ENCODE data around the gene CTDSPL.

CTDSPL gene

DNA sequence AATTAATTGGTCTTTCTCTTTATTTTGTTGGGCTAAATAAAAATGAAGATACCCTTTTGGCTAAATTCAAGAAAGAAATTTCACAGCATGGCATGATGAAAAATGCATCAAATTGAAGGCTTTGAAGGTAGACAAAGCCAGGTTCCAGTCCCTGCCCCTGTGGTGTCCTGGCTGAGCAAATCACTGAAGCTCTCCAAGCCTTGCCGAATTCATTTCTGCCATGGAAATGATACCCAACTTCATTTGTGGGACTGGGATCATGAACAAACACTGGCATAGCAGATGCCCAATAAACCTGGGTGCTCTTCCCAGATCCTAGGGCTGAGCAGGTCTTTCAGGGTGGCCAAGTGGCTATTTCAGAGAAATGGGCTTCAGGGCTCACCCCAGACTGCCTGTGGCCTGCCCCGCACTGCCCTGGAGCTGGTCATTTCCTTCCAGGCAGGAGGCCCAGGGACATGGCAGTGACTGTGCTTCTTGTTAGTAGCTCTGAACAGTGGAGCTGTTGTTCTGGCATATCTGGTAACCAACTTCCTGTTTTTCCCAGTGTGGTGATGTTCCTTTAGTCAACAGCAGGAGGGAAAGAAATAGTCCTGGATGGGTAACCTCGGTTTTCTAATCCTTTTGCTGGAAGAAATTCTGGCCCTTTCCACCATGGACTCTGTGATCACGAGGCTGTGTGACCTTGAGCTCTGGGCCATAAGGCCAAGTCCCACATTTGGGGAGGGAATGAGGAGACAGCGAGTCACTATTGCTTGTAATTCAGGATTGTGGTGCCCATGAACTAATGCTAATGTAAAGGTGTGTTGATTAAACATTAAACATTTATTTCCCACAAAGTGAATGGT, 47.6 kb downstream of the CTDSPL start:
- Histone ChIP-seq H3K36me3 (ENCODE audit: control insufficient read depth, insufficient read depth, low read length) (no peaks in the 10 kb centered on the region), H3K4me1 (ENCODE audit: control insufficient read depth, insufficient read depth, low read length) (peaks cover 26% of the 10 kb centered on the region), H3K27me3 (ENCODE audit: control insufficient read depth, insufficient read depth, low read length) (no peaks in the 10 kb centered on the region), H3K9me3 (ENCODE audit: control insufficient read depth, low read length) (no peaks in the 10 kb centered on the region), H3K4me3 (ENCODE audit: low read length) (no peak overlapping the region), H3K9ac (ENCODE audit: low read length) (no peak overlapping the region)

DNA sequence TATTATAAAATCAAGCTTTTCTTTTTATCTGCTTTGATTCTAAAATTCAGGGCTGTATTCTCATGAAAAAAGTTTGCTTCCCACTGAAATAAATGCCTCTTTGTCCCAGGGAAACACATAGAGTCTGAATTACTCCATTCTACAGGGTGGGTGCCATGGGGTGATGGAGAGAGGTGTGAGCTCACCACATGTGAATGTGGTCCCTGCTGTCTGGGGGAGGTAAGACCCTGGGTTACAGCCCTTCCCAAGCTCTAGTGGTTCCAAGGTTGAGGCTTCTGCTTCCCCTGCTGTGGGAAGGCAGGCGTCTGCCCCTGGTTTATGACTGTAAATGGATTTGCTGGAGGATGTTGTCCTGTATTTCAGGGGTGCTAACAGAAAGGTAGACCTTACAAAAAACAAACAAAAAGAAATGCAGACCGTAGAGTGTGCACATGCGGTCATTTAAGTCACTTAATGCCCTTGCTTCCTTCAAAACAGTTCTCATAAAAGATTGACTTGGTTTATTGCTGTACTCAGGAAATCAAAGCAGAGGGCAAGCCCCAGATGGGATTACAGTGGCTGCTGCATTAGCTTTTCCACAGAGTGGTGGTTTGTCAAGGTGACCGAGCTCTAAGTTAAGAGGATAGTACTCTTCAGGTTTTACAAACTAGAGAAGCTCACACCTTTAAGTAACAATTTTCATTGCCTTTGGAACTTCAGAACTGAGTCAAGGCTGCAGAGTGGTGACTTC, 49.2 kb downstream of the CTDSPL start:
- H3K27me3 ChIP-seq (ENCODE audit: control insufficient read depth, insufficient read depth, low read length), result no peaks in the 10 kb centered on the region
- no peaks in the 10 kb centered on the region for H3K36me3 ChIP-seq (ENCODE audit: control insufficient read depth, insufficient read depth, low read length)
- no peak overlapping the region for H3K9ac ChIP-seq (ENCODE audit: low read length)
- H3K4me1 ChIP-seq (ENCODE audit: control insufficient read depth, insufficient read depth, low read length), result peaks cover 11% of the 10 kb centered on the region
- no peak overlapping the region for H3K4me3 ChIP-seq (ENCODE audit: low read length)
- no peaks in the 10 kb centered on the region for H3K9me3 ChIP-seq (ENCODE audit: control insufficient read depth, low read length)

DNA sequence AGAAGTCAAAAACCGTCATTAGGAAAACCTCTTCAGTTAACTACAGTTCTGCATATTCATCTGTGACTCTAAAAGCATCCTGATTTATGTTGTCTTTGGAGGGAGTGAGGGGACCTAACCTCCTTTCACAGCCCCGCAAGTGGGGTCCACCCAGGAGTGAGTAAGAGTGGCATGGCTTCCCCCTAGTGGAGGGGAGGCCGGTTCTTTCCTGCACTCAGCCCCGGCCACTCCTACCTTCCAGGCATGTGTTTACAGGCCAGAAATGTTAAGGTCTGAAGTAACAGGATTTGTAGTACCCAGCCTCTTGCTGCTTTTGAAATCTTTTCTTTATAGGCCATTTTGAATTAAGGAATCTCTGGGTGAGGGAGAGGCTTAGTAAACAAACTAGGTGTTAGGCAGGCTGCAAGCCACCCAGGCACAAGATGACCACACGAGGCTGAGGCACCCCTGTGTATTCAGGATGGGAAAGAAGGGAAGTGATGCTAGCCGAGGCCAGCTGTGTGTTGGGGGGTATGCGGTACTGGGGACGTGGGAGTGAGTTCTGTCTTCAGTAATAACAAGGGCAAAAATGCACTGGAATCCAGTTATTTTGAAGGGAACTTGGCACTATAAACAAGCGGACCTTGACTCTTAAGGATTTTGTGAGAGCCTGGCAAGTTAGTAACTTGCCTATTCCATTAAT, 50.5 kb downstream of the CTDSPL start:
- Histone ChIP-seq H3K36me3 (ENCODE audit: control insufficient read depth, insufficient read depth, low read length) (no peaks in the 10 kb centered on the region), H3K9ac (ENCODE audit: low read length) (no peak overlapping the region), H3K4me1 (ENCODE audit: control insufficient read depth, insufficient read depth, low read length) (no peaks in the 10 kb centered on the region), H3K9me3 (ENCODE audit: control insufficient read depth, low read length) (no peaks in the 10 kb centered on the region), H3K4me3 (ENCODE audit: low read length) (no peak overlapping the region), H3K27me3 (ENCODE audit: control insufficient read depth, insufficient read depth, low read length) (no peaks in the 10 kb centered on the region)

DNA sequence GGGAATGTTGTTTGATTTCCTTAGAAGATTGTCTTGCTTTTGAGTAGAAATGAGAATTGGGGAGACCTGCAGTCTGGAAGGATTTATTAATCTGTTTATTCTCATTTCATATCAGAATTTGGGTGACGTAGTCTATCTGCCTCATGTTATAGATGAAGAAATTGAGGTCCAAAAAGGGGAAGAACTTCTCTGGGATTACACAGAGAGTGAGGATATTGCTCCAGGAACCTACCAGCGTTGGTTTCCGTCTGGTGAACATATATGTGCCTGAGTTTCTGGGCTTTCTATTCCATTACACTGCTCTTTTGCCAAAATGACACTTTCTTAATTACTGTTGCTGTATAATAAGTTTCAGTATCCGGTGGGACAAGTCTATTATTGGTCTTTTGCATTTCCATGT, 51.8 kb downstream of the CTDSPL start:
- no peaks in the 10 kb centered on the region for H3K4me1 ChIP-seq (ENCODE audit: control insufficient read depth, insufficient read depth, low read length)
- no peak overlapping the region for H3K4me3 ChIP-seq (ENCODE audit: low read length)
- no peaks in the 10 kb centered on the region for H3K9me3 ChIP-seq (ENCODE audit: control insufficient read depth, low read length)
- no peak overlapping the region for H3K9ac ChIP-seq (ENCODE audit: low read length)
- H3K27me3 ChIP-seq (ENCODE audit: control insufficient read depth, insufficient read depth, low read length), result no peaks in the 10 kb centered on the region
- H3K36me3 ChIP-seq (ENCODE audit: control insufficient read depth, insufficient read depth, low read length), result no peaks in the 10 kb centered on the region

DNA sequence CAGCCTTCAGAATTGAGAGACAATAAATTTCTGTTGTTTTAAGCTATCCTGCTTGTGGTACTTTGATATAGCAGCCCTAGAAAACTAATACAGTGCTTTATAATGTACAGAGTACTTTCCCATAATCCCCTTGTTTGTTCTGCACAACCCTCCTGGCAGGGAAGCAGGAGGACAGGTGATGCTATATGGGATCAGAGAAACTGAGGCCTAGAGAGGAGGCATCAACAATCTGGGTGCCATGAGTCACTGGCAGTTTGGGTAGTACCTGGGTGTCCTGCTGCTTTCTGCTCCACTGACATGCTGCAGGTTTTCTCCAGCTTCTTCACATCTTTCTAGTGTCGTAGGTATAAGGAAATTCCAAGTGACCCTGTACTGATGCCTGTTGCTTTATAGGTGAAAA, 55.0 kb downstream of the CTDSPL start:
- no peaks in the 10 kb centered on the region for H3K9me3 ChIP-seq (ENCODE audit: control insufficient read depth, low read length)
- no peak overlapping the region for H3K4me3 ChIP-seq (ENCODE audit: low read length)
- no peak overlapping the region for H3K9ac ChIP-seq (ENCODE audit: low read length)
- H3K4me1 ChIP-seq (ENCODE audit: control insufficient read depth, insufficient read depth, low read length), result no peaks in the 10 kb centered on the region
- H3K36me3 ChIP-seq (ENCODE audit: control insufficient read depth, insufficient read depth, low read length), result no peaks in the 10 kb centered on the region
- no peaks in the 10 kb centered on the region for H3K27me3 ChIP-seq (ENCODE audit: control insufficient read depth, insufficient read depth, low read length)

DNA sequence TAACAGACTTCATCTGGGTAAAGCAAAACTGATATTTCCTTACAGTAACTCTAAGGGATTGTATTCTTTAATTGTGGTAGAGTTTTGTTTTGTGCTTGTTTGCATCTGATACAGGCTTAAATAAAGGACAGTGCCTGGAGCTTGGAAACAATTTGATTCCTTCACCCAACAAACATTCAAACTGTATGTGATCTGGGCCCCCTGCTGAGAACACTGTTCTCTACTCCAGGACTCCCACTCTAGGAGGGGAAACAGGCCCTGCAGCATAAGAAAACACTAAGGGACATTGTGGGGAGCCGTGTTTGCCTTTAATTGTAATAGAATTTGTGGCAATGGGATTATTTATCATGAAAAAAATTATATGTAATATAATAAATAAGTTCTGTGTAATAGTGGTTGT, 56.9 kb downstream of the CTDSPL start:
- no peak overlapping the region for H3K4me3 ChIP-seq (ENCODE audit: low read length)
- H3K9ac ChIP-seq (ENCODE audit: low read length), result no peak overlapping the region
- no peaks in the 10 kb centered on the region for H3K9me3 ChIP-seq (ENCODE audit: control insufficient read depth, low read length)
- no peaks in the 10 kb centered on the region for H3K27me3 ChIP-seq (ENCODE audit: control insufficient read depth, insufficient read depth, low read length)
- H3K4me1 ChIP-seq (ENCODE audit: control insufficient read depth, insufficient read depth, low read length), result peaks cover 12% of the 10 kb centered on the region
- no peaks in the 10 kb centered on the region for H3K36me3 ChIP-seq (ENCODE audit: control insufficient read depth, insufficient read depth, low read length)

DNA sequence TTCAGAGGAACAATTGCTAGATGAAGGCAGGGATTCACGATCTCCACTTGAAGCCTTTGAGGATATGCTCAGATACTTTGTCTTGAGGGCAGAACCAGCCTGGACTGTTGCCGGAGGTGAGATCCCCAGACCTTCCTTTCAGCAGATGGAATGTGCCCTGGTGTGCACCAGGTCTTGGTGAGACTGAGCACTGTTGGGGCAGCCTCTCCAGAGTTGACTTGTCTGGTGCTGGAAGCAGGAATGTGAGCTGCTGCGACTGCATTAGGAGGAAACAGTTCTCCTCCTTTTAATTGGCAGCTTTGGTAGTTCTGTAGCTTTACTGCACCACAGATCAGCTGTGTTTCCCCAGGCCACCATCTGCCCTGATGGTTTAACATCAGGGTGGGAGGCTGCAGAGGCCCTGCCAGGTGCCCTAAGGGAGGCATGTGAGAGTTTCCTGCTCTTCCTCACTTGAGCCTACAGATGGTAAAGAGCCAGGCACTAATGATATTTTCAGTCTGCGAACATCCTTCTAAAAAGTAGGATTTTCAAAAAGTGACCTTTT, 58.5 kb downstream of the CTDSPL start:
- Histone ChIP-seq H3K4me1 (ENCODE audit: control insufficient read depth, insufficient read depth, low read length) (peaks cover 28% of the 10 kb centered on the region), H3K4me3 (ENCODE audit: low read length) (no peak overlapping the region), H3K9ac (ENCODE audit: low read length) (no peak overlapping the region), H3K27me3 (ENCODE audit: control insufficient read depth, insufficient read depth, low read length) (no peaks in the 10 kb centered on the region), H3K9me3 (ENCODE audit: control insufficient read depth, low read length) (no peaks in the 10 kb centered on the region), H3K36me3 (ENCODE audit: control insufficient read depth, insufficient read depth, low read length) (no peaks in the 10 kb centered on the region)

DNA sequence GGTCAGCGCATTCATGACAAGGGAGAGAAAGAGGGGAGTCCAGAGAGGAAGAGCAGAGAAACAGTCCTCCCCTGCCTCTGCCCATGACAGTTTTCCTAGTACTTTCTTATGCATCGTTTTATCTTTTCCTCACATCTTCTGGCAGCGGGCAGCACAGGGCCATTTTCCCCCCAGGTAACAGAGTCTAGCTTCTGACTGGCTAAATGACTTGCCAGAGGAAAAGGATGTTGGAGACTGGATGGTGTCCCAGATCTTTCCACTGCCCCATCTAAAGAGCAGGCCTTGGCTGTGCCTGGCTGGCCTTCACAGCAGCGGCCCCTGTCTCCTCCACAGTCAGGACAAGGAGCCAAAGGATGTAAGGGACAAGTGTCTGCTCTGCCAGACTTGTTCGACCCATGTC, 59.3 kb downstream of the CTDSPL start:
- Histone ChIP-seq H3K4me3 (ENCODE audit: low read length) (no peak overlapping the region), H3K36me3 (ENCODE audit: control insufficient read depth, insufficient read depth, low read length) (no peaks in the 10 kb centered on the region), H3K9ac (ENCODE audit: low read length) (no peak overlapping the region), H3K4me1 (ENCODE audit: control insufficient read depth, insufficient read depth, low read length) (peaks cover 29% of the 10 kb centered on the region), H3K27me3 (ENCODE audit: control insufficient read depth, insufficient read depth, low read length) (no peaks in the 10 kb centered on the region), H3K9me3 (ENCODE audit: control insufficient read depth, low read length) (no peaks in the 10 kb centered on the region)

DNA sequence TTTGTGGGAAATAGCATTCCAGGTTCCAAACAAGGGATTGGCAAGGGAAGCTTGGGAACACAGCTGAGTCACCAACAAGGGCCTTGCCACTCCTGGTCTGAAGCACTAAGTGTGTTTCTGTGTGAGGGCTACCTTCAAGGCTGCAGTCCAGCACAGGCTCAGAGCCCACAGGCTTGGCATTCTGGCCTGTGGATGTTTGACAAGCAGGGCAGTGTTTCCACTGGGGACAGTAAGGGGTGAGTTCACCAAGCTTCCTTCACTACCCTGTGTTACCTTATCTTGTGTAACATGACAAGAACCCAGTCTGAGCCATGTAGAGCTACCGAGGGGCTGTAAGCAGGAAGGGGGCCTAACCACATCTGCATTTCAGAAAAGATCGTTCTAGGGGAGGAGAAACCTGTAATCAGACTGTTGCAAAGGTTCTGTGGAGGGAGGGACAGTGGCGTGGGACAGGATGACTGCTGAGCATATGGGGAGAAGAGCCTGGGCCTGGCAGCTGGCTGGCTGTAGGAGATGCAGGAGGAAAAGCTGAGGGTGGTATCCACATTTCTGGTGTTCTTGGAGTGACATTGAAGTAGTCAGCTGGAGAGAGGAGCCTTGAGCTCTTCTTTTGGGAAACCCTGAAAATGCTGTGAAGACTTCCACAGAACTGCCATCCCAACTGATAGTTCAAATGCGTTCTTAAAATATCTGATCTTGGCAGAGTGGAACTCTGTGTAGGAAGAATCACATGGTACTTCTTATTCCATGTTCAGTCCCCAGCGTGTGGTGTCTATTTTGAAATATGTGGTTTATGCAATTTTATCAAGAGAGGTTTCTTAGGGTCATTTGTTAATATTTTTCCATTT, 61.3 kb downstream of the CTDSPL start:
- H3K36me3 ChIP-seq (ENCODE audit: control insufficient read depth, insufficient read depth, low read length), result no peaks in the 10 kb centered on the region
- H3K4me3 ChIP-seq (ENCODE audit: low read length), result no peak overlapping the region
- H3K9me3 ChIP-seq (ENCODE audit: control insufficient read depth, low read length), result no peaks in the 10 kb centered on the region
- H3K9ac ChIP-seq (ENCODE audit: low read length), result no peak overlapping the region
- peaks cover 29% of the 10 kb centered on the region for H3K4me1 ChIP-seq (ENCODE audit: control insufficient read depth, insufficient read depth, low read length)
- no peaks in the 10 kb centered on the region for H3K27me3 ChIP-seq (ENCODE audit: control insufficient read depth, insufficient read depth, low read length)

DNA sequence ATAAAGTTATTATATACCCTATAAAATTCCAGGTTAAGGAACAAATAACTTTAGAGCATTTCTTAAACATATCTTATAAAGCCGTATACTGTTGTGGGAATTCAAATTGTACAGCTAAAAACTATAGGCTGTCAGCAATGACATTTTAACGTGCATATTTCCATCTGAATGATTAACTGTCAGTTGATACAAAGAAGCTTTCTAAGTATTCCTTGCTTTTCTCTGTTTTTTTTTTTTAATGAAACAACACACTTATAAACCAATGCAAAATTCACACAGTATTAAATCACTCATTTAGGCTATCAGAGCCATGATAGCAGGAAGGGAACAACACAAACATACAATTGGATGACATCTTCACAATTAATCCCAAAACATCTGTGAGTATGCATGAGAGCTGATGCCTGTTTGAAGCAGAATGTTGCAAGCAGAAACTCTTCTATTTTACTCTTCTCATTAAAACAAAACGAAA, 61.9 kb downstream of the CTDSPL start:
- Histone ChIP-seq H3K36me3 (ENCODE audit: control insufficient read depth, insufficient read depth, low read length) (no peaks in the 10 kb centered on the region), H3K27me3 (ENCODE audit: control insufficient read depth, insufficient read depth, low read length) (no peaks in the 10 kb centered on the region), H3K4me1 (ENCODE audit: control insufficient read depth, insufficient read depth, low read length) (peaks cover 29% of the 10 kb centered on the region), H3K9me3 (ENCODE audit: control insufficient read depth, low read length) (no peaks in the 10 kb centered on the region), H3K4me3 (ENCODE audit: low read length) (no peak overlapping the region), H3K9ac (ENCODE audit: low read length) (no peak overlapping the region)

DNA sequence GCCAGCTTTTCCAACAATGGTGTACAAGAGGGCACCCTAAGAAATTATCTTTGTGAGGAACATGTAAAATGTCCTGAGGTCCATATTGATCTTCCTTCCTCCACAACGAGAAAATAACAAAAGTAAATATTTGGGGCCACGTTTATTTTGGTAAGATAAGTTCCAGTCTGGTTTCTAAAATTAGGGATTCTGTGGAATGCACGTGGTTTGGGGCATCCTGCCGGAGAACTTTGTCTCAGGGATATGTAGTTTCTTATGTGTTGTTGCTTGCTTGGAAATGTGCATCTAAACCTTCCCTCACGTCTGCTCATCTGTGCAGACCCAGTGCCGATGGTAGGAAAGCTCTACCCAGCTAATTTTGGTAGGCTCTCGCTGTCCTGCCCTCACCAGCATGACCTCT, 62.8 kb downstream of the CTDSPL start:
- Histone ChIP-seq H3K4me1 (ENCODE audit: control insufficient read depth, insufficient read depth, low read length) (peaks cover 29% of the 10 kb centered on the region), H3K4me3 (ENCODE audit: low read length) (no peak overlapping the region), H3K9me3 (ENCODE audit: control insufficient read depth, low read length) (no peaks in the 10 kb centered on the region), H3K27me3 (ENCODE audit: control insufficient read depth, insufficient read depth, low read length) (no peaks in the 10 kb centered on the region), H3K36me3 (ENCODE audit: control insufficient read depth, insufficient read depth, low read length) (no peaks in the 10 kb centered on the region), H3K9ac (ENCODE audit: low read length) (no peak overlapping the region)

All from mucosa of stomach (tissue), 1 donor.